Suprapubic skin (tissue), 4 donors: ENCODE results near the gene MT1A. TPM values are rescaled to one million over a fixed set of nuclear protein-coding genes. Genes with fewer than 3 reads are reported as not detected.
A peak's percentile ranks its signal among the peaks of the same experiment; 100 is the strongest.

Experiments
- DNase-seq, 2 donors: peaks; one replicate each; pipeline ENCODE4 v3.0.0-alpha.2; 2019; ENCODE audit warnings: low spot score in 2 of 2
- H3K27ac ChIP-seq: fragments of 200-600 bp; sonication (generic); one replicate; pipeline ENCODE4 v1.5.1; 2019
- H3K27me3 ChIP-seq: fragments of 200-600 bp; sonication (generic); one replicate; pipeline ENCODE4 v1.5.1; 2019
- H3K36me3 ChIP-seq: fragments of 200-600 bp; sonication (generic); one replicate; pipeline ENCODE4 v1.5.1; 2019
- H3K4me1 ChIP-seq: fragments of 200-600 bp; sonication (generic); one replicate; pipeline ENCODE4 v1.5.1; 2019
- H3K4me3 ChIP-seq: fragments of 200-600 bp; sonication (generic); one replicate; pipeline ENCODE4 v1.5.1; 2019; ENCODE audit warnings: mild to moderate bottlenecking
- H3K9me3 ChIP-seq: fragments of 200-600 bp; sonication (generic); one replicate; pipeline ENCODE4 v1.5.1; 2019
- CTCF ChIP-seq, 2 donors: fragments of 200-600 bp in 1 of 2; fragments of 450-650 bp in 1 of 2; sonication (generic) in 1 of 2; IDR thresholded peaks; one replicate each; pipeline ENCODE4 v1.5.1; 2016 to 2019; ENCODE audit warnings: antibody characterized with exemption in 2 of 2, mild to moderate bottlenecking in 1 of 2, moderate library complexity in 1 of 2
- EP300 ChIP-seq: sonication (generic); formaldehyde crosslinking; IDR thresholded peaks from one replicate; pipeline ENCODE4 v1.6.1; 2017; ENCODE audit warnings: antibody characterized with exemption
- POLR2A ChIP-seq, 2 donors: fragments of 450-650 bp; IDR thresholded peaks; one replicate each; pipeline ENCODE4 v1.6.1; 2017; ENCODE audit warnings: antibody characterized with exemption in 2 of 2, mild to moderate bottlenecking in 2 of 2, moderate library complexity in 2 of 2
- POLR2AphosphoS5 ChIP-seq, 3 donors: sonication (generic); formaldehyde crosslinking; IDR thresholded peaks; one replicate each; pipeline ENCODE4 v1.6.1; 2017; ENCODE audit warnings: antibody characterized with exemption in 3 of 3
- WGBS: methylation state at CpG from one replicate; pipeline ENCODE4 v1.1.5; 2018; 5-methylcytosine and 5-hydroxymethylcytosine counted together
- total RNA-seq, 4 donors: library from RNA; depleted of rRNA; stranded (reverse); fragments of >200 nt; gene quantifications; one replicate each; pipeline ENCODE4 v1.1.0, GENCODE V29; 2016

MT1A gene
- total RNA-seq, 4 donors from 2014 or later, result 5.2 to 93.7 (median 29.4) TPM

- peak within 1 kb of the TSS; percentile 90 for H3K27ac ChIP-seq
- peak; percentile 86 to 89 for DNase-seq
- peak within 1 kb of the TSS; percentile 62 for H3K4me3 ChIP-seq
- H3K36me3 ChIP-seq, result no peaks in the 10 kb centered on the region
- H3K27me3 ChIP-seq, result no peaks in the 10 kb centered on the region
- WGBS, result 4% methylated on average over 33 of the region's 62 CpGs
- no peaks in the 10 kb centered on the region for H3K9me3 ChIP-seq
- peaks cover 28% of the 10 kb centered on the region for H3K4me1 ChIP-seq
- TF ChIP-seq EP300 (peak; percentile 49), CTCF (IDR thresholded peaks at IDR 0.05) (no peak), POLR2A (IDR thresholded peaks at IDR 0.05) (peak; percentile 90 to 93), POLR2AphosphoS5 (IDR thresholded peaks at IDR 0.05) (peak; percentile 71 to 93 (median 89))
These were observed 13.1 kb upstream of the MT1A start, which contains the start of gene MT1E for GRCh38 chr16:56625140-56625942. MT1E (plus strand) TSS chr16:56625781; CDS start chr16:56625852, 71 bp downstream.

GRCh38 chr16:56625943-56626654 is 12.4 kb upstream of the MT1A start:
- TF ChIP-seq POLR2A (IDR thresholded peaks at IDR 0.05) (no peak), CTCF (IDR thresholded peaks at IDR 0.05) (no peak), EP300 (no peak), POLR2AphosphoS5 (IDR thresholded peaks at IDR 0.05) (no peak)
- Histone ChIP-seq H3K9me3 (no peaks in the 10 kb centered on the region), H3K27ac (peak overlapping the region; percentile 90), H3K36me3 (no peaks in the 10 kb centered on the region), H3K4me1 (peaks cover 28% of the 10 kb centered on the region), H3K4me3 (peak overlapping the region; percentile 62), H3K27me3 (no peaks in the 10 kb centered on the region)
- no peak for DNase-seq
- 16% methylated on average over 16 of the region's 16 CpGs for WGBS

- peak overlapping the region; percentile 90 for H3K27ac ChIP-seq
- H3K4me1 ChIP-seq, result peaks cover 31% of the 10 kb centered on the region
- TF ChIP-seq POLR2A (IDR thresholded peaks at IDR 0.05) (no peak), EP300 (no peak), POLR2AphosphoS5 (IDR thresholded peaks at IDR 0.05) (no peak), CTCF (IDR thresholded peaks at IDR 0.05) (no peak)
- WGBS, result 38% methylated on average over 6 of the region's 7 CpGs
- no peak for DNase-seq
- no peaks in the 10 kb centered on the region for H3K27me3 ChIP-seq
- H3K36me3 ChIP-seq, result no peaks in the 10 kb centered on the region
- no peaks in the 10 kb centered on the region for H3K9me3 ChIP-seq
- H3K4me3 ChIP-seq, result peak overlapping the region; percentile 62
These were observed 11.8 kb upstream of the MT1A start for GRCh38 chr16:56626685-56627084.

- H3K4me3 ChIP-seq, result no peak overlapping the region
- no peaks in the 10 kb centered on the region for H3K36me3 ChIP-seq
- no peaks in the 10 kb centered on the region for H3K9me3 ChIP-seq
- H3K4me1 ChIP-seq, result peaks cover 47% of the 10 kb centered on the region
- peak overlapping the region; percentile 19 for H3K27ac ChIP-seq
- TF ChIP-seq POLR2AphosphoS5 (IDR thresholded peaks at IDR 0.05) (no peak), POLR2A (IDR thresholded peaks at IDR 0.05) (no peak), EP300 (no peak), CTCF (IDR thresholded peaks at IDR 0.05) (no peak)
- WGBS, result 63% methylated on average over 9 of the region's 9 CpGs
- H3K27me3 ChIP-seq, result no peaks in the 10 kb centered on the region
- no peak for DNase-seq
These were observed 9.7 kb upstream of the MT1A start for GRCh38 chr16:56628486-56629350.
